NOMO-1 treated with DMSO at 0.1 percent for 48 hours (cell line): ENCODE results near the gene DBN1.
"Not testable (repeated sequence)": the region's sequence is repeated elsewhere in the genome, so short reads cannot be mapped to it uniquely, and the experiment has no call there.

ENCODE experiments used
- DNase-seq: peaks from one replicate; lab custom pipeline; 2025; ENCODE audit not compliant: unreplicated experiment; lab: John Stamatoyannopoulos, UW

Gene DBN1

DNA sequence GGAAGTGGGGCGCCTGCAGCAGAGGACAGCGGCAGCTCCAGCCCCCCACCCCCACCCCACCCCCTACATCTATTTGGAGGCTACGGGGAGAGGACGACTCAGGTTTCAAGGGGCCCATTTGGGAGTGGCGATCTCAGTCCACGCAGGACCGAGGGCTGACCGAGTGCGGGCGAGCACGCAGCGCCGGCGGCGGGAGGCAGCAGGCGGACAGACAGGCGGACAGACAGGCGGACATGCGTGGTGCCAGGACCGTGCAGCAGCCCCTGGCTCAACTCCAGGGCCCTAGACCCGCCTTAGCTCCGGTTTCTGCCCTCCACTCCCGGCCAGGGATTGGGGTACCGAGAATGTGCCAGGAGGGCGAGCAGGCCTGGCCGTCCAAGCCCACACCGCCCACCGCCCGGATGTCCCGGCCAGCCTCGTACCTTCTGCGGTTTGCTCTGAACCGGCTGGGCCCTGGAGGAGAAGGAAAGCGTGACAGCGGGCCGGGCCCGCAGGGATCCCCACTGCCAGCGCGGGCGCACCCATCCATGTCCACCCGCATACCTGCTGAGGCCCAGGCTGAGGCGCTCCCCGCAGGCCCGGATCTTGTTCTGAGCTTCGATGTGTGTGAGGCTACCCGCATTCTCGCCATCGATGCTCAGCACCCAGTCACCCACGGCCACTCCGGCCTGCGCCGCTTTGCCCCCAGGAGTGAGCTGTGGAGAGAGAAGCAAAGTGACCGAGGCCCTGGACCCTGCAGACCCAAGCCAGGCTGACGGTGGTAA lies 18.7 kb upstream of the DBN1 start:
- DNase-seq = no peak

DNA sequence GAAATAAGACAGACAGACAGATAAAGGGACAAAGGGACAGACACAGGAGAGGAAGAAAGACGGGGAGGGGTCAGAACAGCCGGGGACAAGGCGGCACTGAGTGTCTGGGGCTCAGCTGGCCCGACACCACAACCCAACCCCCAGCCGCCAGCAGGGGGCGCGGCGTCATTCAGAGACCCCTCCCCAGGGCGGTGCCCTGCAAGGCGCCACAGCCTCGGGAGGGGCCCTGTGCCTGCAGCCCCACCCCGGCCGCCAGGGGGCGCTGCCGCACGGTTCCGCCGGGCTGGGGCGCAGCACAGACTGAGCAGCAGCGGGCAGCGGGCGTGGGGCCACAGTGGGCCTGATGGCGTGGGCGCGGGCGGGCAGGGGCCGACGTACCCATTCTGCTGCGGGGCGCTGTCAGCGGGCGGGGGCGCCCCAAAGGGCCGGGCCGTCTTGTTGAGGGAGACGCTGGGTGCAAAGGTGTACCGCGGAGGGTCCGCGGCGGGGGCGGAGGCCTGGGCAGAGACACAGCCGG lies 18.1 kb upstream of the DBN1 start:
- no peak for DNase-seq

DNA sequence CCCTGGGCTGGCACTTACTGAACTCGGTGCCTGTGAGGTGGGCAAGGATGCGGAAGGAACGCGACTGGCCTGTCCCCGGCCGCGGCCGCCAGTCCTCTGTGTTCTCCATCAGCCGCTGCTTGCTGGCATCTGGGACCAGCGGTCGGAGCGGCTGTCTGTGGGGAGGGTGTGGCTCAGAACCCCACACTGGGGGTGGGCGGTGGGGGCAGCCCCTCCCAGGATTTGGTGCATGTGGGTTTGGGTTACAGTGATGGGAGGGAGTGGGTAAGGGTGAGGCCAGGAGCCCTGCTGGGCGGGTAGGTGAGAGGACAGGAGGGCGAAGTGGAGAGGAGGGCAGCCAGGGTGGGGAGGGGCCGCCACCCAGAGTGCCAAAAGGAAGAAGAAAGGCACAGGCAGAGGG lies 17.6 kb upstream of the DBN1 start:
- no peak for DNase-seq

DNA sequence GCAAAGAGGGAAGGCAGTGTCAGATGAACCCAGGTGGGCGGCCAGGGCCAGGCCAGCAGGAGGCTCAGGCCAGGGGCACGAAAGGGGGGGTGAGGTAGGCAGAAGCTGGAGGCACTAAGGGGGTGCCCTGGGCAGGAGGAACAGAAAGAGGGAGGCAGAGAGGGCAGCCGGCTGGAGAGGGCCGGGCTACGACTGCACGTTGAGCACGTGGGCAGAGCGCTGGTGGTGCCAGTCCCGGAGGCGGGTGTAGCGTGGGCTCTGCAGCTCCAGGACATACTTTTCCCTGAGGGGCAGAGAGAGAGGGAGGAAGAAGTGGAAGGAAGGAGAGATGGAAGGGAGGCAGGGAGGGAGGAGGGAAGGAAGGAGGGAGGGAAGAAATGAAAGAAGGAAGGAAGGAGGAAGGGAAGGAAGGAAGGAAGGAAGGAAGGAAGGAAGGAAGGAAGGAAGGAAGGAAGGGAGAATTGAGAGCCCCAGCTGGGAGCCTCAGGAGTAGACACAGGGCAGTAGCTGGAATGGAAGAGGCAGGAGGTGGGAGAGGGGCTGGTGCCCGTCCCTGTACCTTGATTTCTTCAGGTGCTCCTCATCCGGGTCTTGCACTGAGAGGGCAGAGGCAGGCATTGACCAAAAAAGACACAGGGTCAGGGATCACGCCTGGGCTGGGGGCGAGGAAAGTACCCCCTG lies 17.0 kb upstream of the DBN1 start:
- no peak for DNase-seq

DNA sequence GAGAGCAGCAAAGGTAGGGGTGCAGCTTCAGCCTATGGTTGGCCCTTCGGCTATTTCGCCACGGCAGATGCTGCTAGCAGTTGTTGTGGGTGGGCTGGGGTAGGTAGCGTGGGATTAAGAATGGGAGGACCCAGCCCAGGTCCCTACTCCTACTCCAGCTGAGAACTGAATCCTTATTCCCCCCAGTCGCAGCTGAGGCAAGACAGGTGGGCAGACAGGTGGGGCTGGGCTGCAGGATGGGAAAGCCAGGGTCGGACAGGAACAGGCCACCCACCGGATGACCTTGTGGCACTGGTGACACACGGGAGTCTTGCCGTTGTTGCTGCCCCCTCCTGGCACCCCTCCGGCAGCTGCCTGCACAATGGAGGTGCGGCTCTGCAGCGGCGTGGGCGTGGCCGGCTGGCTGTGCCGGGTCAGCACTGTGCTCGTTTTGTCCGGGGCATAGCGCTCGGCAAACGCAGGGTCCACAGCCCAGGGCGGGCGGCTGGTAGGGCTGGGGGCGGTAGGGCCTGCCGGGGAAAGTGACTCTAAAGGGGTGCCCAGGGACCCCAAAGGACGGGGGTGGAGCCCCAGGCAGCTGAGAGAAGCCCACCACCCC lies 15.8 kb upstream of the DBN1 start:
- no peak for DNase-seq

DNA sequence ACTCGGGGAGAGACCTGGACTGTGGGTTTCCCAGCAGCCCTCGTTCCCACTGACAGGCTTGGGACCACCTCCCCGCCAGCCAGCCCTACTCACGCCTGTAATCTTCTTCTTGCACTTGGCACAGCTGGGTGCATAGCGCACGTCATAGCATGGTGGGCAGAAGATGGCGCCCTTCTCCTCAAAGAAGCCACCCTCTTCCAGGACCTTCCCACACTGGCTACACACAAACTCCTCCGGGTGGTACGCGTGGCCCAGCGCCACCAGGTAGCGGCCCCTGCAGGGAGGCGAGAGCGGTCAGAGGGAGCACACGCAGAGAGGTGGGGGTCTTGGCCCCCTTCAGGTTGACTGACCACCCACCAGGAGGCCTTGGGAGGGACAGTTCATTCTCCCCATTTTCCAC lies 14.5 kb upstream of the DBN1 start:
- no peak for DNase-seq

DNA sequence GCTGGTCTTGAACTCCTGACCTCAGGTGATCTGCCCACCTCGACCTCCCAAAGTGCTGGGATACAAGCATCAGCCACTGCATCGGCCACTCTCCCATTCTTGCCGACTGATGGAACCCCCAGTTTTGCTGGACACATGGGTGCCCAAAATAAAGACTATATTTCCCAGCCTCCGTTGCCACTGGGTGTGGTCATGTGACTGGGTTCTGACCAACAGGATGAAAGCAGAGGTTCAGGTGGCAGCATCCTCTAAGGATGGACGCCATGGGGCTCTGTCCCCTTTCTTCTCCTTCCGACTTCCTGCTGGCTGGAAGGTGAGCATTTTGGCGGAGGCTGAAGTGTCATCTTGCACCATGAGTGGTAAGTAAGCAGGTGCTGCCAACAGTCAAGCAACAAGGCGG lies 13.7 kb upstream of the DBN1 start:
- no peak for DNase-seq

DNA sequence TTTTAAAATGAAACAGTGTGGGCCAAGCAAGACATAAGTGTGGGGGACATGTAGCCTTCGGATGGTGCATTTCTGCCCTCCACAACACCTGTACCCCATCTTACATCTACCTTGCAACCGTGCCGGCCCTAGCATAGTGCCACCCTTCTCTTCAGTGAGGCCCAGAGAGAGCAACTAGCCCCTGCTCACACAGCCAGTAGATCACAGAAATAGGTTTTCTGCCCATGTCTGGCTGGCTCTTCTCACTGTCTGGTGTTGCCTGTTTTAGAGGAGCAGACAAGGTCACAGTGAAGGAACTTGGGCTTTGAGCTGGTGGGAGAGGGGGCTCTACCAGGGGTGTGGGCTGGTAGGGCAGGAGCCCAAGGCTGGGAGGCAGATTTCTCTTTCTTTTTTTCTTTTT lies 12.8 kb upstream of the DBN1 start:
- DNase-seq = no peak

DNA sequence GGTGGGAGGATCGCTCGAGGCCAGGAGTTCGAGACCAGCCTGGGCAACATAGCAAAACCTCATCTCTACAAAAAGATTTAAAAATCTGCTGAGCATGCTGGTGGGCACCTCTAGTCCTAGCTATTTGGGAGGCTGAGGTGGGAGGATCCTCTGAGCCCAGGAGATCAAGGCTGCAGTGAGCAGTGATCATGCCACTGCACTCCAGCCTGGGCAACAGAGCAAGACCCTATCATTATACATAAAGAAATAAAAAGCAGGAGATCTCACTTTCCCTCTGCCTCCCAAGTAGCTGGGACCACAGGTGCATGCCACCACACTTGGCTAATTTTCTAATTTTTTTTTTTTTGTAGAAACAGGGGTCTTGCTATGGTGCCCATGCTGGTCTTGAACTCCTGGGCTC lies 12.3 kb upstream of the DBN1 start:
- not testable (repeated sequence) for DNase-seq

DNA sequence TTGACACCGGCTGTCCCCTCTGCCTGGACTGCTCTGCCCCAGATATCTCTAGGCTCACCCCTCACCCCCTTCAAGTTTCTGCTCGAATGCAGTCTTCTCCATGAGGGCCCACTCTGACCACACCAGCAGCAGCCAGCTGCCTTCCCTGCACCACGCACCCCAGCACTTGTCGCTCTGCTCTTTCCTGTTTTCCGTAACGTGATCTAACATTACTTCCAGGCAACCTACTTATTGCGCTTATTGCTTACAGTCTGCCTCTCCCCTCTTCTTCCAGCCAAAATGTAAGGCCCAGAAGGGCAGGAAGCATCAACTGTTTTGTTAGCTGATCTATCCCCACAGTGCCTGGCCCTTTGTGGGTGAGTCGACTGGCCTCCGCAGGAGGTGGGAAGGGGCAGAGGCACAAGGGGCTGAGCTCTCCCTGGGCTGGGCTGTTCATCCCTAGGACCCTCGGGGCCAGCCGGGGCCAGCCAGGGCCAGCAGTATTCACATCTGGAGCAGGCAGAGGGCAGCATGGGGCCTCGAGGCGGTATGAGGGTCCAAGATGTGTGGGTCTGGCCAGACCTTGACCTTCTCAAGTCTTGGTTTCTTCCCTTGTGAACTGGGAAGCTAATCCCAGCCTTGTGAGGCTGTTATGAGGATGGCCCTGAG lies 11.6 kb upstream of the DBN1 start:
- no peak for DNase-seq

DNA sequence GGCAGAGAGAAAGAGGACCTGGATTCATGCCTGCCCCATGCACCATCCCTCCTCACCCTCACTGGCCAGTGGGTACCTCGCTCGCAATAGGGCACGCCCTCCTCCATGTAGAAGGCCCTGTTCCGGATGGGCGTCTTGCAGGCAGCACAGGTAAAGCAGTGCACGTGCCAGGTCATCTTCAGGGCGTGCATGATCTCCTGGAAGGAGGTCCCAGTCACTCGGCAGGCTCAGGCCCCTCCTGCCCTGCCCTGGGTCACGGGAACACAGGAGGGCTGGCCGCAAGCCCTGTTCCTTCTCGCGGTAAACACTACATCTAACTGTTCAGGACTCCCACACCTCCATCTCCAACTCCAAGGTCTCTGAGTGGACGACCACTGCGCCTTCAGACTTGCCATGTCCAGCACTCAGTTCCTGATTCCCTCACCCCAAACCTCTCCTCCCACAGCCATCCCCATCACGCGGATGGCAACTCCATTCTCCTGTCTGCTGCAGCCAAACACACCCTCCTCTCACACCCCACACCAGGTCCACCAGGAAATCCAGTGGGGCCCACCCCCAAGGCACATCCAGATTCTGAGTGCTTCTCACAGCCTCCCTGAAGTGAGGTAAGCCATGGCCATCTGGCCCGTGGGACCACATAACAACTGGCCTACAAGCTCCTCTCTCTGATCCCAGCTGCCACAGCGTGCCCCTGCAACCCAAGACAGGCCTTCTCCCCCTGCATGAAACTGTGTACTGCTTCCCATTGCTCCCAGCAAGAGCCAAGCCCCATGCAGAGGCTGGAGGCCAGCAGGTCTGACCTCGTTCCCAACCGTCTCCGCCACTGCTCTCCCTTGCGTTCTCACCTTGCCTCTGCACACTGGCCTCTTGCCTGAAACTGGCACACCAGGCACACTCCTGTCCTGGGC lies 10.8 kb upstream of the DBN1 start:
- DNase-seq = no peak

DNA sequence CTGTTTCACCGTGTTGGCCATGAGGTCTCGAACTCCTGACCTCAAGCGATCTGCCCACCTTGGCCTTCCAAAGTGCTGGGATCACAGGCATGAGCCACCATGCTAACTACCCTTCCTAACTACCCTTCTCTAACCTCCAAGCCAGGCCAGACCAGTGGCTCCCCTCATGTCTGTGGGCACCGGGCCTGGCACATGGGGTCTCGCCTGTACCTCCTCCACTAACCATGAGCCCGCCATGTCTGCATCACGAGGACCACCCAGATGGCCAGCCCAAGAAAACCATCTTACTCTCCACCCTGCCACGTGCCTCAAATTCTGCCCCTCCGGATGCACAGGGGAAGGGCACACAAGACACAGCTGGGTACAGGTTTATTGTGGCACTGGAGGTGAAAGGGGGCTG lies 9.6 kb upstream of the DBN1 start:
- DNase-seq = no peak

DNA sequence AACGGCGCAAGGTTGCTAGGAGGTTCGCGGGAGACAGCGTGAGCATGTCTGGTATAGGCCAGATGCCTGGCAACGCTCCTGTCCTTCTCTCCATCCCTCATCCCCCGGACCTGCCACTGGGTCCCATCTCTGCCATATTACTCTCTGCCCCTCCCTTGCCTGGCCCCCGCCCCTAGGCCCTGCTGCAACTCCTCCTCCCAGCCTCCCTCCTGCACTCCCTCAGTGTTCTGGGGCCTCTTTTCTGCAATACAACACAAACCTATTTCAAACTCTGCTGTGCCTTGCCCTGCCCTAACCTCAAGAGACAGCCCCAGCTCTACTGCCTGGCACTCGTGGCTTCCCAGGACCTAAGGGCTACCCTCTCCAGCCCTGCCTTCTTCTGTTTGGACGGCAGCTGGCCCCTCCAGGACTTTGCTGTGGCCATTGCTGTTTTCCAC lies 8.9 kb upstream of the DBN1 start:
- no peak for DNase-seq

DNA sequence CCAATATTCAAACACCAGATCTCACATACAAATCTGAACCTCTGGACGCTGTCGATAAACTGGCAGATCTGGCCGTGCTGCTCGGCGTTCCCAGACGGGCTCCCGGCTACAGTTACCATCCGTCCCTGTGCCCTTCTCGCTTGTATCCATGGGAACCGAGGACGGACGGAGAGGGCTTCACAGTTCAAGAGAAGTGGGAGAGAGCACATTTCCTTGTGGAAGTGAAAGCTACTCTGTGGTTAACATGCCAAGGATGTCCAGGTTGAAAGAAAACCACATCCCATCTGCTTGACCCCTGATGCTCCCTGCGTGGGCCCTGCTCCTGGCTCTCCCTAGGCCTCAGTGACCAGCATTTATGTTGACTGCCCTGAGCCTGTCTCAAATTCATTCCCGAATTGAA lies 6.3 kb upstream of the DBN1 start:
- peak; percentile 23 for DNase-seq

DNA sequence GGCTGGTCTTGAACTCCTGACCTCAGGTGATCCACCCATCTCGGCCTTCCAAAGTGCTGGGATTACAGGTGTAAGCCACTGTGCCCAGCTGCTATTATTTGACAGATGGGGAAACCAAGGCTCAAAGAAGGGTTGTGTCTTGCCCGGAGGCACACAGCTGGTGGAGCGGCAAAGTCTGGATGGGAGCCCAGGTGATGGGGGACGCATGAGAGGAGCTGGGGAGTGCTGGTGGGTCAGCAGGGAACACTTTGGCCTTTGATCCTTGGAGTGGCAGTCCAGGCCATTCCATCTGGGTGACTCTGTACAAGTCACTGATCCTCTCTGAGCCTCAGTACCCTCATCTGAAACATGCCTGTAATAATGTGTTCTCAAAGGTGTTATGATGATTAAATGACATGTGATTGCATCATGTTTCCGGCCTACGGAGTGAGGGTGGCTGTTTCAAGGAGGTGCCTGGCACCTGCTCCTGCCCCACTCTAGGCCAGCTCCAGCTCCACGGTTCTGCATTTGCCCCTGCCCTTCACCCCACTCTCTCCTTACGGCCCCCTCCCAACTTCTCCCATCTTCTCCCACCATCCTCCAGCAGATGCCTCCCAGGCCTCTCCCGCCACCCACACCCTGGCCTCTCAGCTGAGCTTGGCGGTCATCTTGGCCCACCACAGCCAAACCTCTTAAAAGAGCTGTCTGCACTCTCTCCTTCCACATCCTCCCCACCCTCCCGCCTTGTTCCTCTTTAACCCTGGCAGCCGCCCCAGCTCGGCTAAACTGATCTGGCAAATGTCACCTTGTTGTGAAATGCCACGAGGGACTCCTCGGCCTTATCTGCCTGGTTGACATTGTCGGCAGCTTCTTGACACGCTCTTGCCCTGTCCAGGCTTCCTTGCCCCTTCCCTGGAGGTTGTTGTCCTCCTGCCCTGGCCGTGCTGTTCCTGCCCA lies 5.5 kb upstream of the DBN1 start:
- peak; percentile 90 for DNase-seq

DNA sequence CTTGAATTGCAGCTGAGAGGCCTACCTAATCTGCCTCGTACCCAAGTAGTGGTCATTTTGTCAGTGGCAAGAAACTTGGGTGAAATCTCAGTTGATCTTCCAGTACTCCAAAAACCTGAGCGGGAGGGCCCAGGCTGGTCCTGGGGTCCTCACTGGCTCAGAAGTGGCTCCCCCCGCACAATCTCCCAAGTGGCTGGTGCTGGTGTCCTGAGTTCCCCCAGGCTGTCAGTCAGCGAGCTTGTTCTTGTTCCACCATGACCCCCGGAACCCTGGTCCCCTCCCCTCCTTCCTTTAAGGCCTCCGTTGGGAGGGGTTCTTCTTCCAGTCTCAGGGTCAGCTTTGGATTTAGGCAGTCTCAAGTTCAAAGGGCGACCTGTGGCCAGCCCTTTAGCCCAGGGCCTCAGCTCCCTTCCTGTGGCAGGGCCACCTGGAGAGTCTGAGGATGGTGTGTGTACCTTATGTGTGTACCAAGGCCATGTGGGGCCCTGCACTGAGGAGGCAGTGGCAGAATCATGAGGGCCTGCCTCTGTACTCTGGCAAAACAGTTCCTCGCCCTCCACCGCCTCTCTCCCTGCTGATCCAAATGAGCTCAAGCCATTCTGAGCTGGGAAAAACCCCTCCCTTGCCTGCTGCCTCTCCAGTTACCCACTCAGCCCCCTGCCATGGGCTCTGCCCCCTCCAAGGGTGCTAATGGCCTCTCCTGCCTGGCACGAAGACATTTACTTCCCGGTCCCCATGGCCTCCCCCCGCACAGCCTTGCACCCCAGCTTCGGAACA lies 4.5 kb upstream of the DBN1 start:
- no peak for DNase-seq

DNA sequence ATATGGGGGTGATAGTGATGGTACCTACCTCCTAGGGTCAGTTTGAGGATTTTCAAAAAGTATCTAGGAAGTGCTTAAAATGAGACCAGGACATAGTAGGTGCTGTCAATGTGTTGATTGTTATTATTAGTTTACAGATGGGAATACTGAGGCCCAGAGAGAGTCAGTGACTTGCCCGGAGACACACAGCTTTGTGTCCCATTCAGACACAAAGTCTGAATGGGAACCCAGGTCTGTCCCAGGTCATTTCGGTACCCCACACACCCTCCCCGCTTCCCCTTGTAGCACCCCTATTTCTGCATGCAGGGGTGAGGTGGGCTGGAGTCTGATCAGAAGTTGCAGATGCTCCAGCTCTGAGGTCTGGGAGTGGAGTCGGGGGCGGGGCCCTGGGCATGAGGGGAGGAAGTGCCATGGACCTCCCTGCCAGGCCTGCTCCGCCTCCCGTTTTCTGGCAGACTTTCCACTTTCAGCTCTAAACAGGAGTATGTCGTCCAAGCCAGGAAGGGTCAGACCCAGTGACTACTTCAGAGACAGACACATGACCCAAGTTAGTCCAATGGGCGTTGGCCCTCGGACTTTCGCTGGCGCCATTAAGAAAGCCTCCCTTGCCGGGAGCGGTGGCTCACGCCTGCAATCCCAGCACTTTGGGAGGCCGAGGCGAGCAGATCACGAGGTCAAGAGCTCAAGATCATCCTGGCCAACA lies 3.2 kb upstream of the DBN1 start:
- no peak for DNase-seq
